ENCODE measurements around the gene JAG1.
A peak's percentile ranks its signal among the peaks of the same experiment; 100 is the strongest.

GRCh38 chr20:10674684-10675449, 1.1 kb upstream of the JAG1 start:
- TF ChIP-seq, protein P1, sequence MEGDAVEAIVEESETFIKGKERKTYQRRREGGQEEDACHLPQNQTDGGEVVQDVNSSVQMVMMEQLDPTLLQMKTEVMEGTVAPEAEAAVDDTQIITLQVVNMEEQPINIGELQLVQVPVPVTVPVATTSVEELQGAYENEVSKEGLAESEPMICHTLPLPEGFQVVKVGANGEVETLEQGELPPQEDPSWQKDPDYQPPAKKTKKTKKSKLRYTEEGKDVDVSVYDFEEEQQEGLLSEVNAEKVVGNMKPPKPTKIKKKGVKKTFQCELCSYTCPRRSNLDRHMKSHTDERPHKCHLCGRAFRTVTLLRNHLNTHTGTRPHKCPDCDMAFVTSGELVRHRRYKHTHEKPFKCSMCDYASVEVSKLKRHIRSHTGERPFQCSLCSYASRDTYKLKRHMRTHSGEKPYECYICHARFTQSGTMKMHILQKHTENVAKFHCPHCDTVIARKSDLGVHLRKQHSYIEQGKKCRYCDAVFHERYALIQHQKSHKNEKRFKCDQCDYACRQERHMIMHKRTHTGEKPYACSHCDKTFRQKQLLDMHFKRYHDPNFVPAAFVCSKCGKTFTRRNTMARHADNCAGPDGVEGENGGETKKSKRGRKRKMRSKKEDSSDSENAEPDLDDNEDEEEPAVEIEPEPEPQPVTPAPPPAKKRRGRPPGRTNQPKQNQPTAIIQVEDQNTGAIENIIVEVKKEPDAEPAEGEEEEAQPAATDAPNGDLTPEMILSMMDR (optimal IDR thresholded peaks at IDR 0.05 in 1 of 3, IDR thresholded peaks at IDR 0.05 in 1 of 3, conservative IDR thresholded peaks at IDR 0.05 in 1 of 3; ENCODE audit: extremely low read depth in 1 of 3, insufficient read depth in 2 of 3, low read length in 3 of 3) = peak; percentile 68 to 96 (median 80)
- no peak for TF ChIP-seq EZH2 (IDR thresholded peaks at IDR 0.05; ENCODE audit: low read length)
